ENCODE measurements around the gene SLC25A12.

SLC25A12 gene

DNA sequence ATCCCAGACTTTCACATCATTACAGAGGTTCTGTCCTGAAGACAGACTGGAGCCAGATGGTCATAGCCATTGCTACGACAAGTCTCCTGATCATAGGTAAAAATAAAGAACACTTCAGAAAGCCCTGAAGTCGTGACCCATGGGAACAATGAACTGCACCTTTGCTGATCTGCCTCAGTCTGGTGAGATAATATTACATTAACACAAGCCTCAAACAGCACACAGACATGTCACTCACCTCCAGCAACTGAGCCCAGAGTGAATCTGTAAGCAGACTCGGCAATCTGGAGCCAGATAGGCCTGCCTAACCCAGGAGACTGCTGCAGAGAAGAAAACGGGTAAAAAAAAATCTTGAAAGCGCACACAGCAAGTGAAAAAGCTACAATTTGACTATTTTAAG is 79.2 kb downstream of the SLC25A12 start:
- DNase-seq (ENCODE audit: low read depth), result no peak
- TF ChIP-seq MYC (IDR thresholded peaks at IDR 0.05; ENCODE audit: low read depth, low read length), result no peak
- TF ChIP-seq, protein P1, sequence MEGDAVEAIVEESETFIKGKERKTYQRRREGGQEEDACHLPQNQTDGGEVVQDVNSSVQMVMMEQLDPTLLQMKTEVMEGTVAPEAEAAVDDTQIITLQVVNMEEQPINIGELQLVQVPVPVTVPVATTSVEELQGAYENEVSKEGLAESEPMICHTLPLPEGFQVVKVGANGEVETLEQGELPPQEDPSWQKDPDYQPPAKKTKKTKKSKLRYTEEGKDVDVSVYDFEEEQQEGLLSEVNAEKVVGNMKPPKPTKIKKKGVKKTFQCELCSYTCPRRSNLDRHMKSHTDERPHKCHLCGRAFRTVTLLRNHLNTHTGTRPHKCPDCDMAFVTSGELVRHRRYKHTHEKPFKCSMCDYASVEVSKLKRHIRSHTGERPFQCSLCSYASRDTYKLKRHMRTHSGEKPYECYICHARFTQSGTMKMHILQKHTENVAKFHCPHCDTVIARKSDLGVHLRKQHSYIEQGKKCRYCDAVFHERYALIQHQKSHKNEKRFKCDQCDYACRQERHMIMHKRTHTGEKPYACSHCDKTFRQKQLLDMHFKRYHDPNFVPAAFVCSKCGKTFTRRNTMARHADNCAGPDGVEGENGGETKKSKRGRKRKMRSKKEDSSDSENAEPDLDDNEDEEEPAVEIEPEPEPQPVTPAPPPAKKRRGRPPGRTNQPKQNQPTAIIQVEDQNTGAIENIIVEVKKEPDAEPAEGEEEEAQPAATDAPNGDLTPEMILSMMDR (IDR thresholded peaks at IDR 0.05; ENCODE audit: low read depth, low read length), result no peak
- TF ChIP-seq, protein P2, sequence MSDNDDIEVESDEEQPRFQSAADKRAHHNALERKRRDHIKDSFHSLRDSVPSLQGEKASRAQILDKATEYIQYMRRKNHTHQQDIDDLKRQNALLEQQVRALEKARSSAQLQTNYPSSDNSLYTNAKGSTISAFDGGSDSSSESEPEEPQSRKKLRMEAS (IDR thresholded peaks at IDR 0.05; ENCODE audit: low read depth, low read length), result no peak
- no peak for TF ChIP-seq POLR2A (IDR thresholded peaks at IDR 0.05; ENCODE audit: extremely low read depth, insufficient read length)
- H3K4me3 ChIP-seq (ENCODE audit: low read depth, low read length), result no peak overlapping the region

DNA sequence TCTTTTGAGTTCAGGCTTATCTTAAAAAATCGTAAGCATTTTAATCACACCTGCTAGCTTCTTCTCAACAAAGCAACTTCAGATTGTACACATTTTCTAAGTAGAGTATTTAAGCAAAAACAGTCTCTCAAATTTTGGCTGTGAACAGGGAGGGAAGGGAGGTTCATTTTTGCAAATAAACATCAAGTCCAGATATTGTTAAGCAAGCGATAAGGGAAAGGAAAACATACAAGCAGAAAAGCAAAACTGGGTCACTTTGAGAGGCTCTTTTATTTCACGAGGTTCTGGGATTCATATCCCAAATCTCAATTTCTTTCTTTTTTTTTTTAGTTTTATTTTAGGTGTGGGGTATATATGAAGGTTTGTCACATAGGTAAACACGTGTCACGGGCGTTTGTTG is 79.9 kb downstream of the SLC25A12 start:
- TF ChIP-seq POLR2A (IDR thresholded peaks at IDR 0.05; ENCODE audit: extremely low read depth, insufficient read length), result no peak
- no peak for TF ChIP-seq MYC (IDR thresholded peaks at IDR 0.05; ENCODE audit: low read depth, low read length)
- TF ChIP-seq, protein P2 (IDR thresholded peaks at IDR 0.05; ENCODE audit: low read depth, low read length), result no peak
- TF ChIP-seq, protein P1 (IDR thresholded peaks at IDR 0.05; ENCODE audit: low read depth, low read length), result no peak
- no peak overlapping the region for H3K4me3 ChIP-seq (ENCODE audit: low read depth, low read length)
- DNase-seq (ENCODE audit: low read depth), result no peak

DNA sequence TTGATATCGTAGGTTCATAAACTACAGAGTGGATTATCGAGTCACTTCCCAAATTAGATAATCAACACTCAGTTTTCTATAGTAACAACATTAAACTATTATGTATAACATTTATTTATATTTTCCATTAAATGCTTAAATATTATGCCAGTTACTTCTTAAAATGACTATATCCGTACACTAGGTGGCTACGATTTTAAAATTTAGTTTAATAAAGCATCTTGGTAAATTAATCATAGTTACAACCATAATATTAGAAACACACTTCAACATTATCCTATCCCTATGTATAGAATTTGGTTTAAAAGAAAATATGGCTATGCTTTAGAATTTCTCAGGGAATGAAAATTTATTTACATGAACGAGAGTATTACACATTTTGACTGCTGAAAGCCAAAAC is 80.3 kb downstream of the SLC25A12 start:
- no peak for TF ChIP-seq MYC (IDR thresholded peaks at IDR 0.05; ENCODE audit: low read depth, low read length)
- TF ChIP-seq, protein P1 (IDR thresholded peaks at IDR 0.05; ENCODE audit: low read depth, low read length), result no peak
- TF ChIP-seq, protein P2 (IDR thresholded peaks at IDR 0.05; ENCODE audit: low read depth, low read length), result no peak
- no peak for TF ChIP-seq POLR2A (IDR thresholded peaks at IDR 0.05; ENCODE audit: extremely low read depth, insufficient read length)
- DNase-seq (ENCODE audit: low read depth), result no peak
- H3K4me3 ChIP-seq (ENCODE audit: low read depth, low read length), result no peak overlapping the region

DNA sequence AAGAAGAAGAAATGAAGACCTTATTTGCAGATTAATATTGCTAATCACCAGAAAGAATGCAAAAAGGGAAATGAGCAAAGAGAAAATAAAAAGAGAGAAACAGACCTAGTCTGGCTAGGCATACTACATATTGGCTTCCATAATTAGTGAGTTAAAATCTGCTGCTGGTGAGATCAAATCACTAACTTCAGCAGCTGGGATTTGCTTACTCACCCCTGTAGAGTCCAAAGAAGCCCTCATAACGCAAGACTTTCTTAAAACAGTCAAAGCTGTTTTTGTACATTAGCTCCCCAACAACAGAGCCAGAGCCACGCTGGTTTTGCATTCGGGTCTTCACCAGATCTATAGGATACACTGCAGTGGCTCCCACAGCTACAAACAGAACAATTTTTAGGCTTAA is 80.9 kb downstream of the SLC25A12 start:
- TF ChIP-seq, protein P1 (IDR thresholded peaks at IDR 0.05; ENCODE audit: low read depth, low read length), result no peak
- TF ChIP-seq, protein P2 (IDR thresholded peaks at IDR 0.05; ENCODE audit: low read depth, low read length), result no peak
- TF ChIP-seq MYC (IDR thresholded peaks at IDR 0.05; ENCODE audit: low read depth, low read length), result no peak
- no peak for TF ChIP-seq POLR2A (IDR thresholded peaks at IDR 0.05; ENCODE audit: extremely low read depth, insufficient read length)
- DNase-seq (ENCODE audit: low read depth), result no peak

DNA sequence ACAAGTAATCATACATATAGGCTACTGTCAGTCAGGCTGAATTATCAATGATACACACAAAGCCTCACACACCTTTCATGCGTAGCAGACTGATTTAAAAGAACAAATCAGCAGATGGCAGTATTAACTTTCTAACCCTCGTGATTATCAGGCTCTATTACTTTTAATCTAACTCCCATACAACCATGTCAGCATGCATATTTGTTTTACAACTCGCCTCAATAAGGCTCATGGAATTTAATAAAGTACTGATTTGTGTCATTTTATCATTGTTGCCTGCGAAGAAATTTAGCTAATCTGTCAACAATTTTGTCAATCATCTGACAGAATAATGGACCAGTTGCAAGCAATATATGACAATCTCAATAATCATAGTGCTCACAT is 82.8 kb downstream of the SLC25A12 start:
- peak; percentile 59 for DNase-seq (ENCODE audit: low read depth)
- TF ChIP-seq, protein P2 (IDR thresholded peaks at IDR 0.05; ENCODE audit: low read depth, low read length), result no peak
- TF ChIP-seq, protein P1 (IDR thresholded peaks at IDR 0.05; ENCODE audit: low read depth, low read length), result peak; percentile 20
- no peak for TF ChIP-seq POLR2A (IDR thresholded peaks at IDR 0.05; ENCODE audit: extremely low read depth, insufficient read length)
- no peak for TF ChIP-seq MYC (IDR thresholded peaks at IDR 0.05; ENCODE audit: low read depth, low read length)
- no peak overlapping the region for H3K4me3 ChIP-seq (ENCODE audit: low read depth, low read length)

More for the DNA sequence above, 80.9 kb downstream of the SLC25A12 start:
- H3K4me3 ChIP-seq (ENCODE audit: low read depth, low read length), result no peak overlapping the region
